Endodermal cell (in vitro differentiated cells): Measurements from ENCODE around the gene THSD4. TPM values are rescaled to one million over a fixed set of nuclear protein-coding genes. Genes with fewer than 3 reads are reported as not detected.

Experiments used
- DNase-seq: peaks from one replicate; pipeline ENCODE4 v3.0.0-alpha.2; 2017
- H3K27ac ChIP-seq: 2 replicates; pipeline ENCODE4 v1.5.1; 2013; ENCODE audit warnings: mild to moderate bottlenecking, low read depth, low read length, moderate library complexity
- H3K27me3 ChIP-seq: 2 replicates; pipeline ENCODE4 v1.6.1; 2013; ENCODE audit warnings: mild to moderate bottlenecking, low read length, moderate library complexity; ENCODE audit not compliant: insufficient read depth, control insufficient read depth, poor library complexity, severe bottlenecking
- H3K36me3 ChIP-seq: 2 replicates; pipeline ENCODE4 v1.7.0; 2013; ENCODE audit warnings: mild to moderate bottlenecking, low read length, moderate library complexity; ENCODE audit not compliant: control insufficient read depth, insufficient read depth
- H3K4me1 ChIP-seq: one replicate; pipeline ENCODE4 v1.7.0; 2013; ENCODE audit warnings: low read length; ENCODE audit not compliant: control insufficient read depth, insufficient read depth
- H3K4me3 ChIP-seq: 2 replicates; pipeline ENCODE4 v1.5.1; 2013; ENCODE audit warnings: mild to moderate bottlenecking, low read length, moderate library complexity
- H3K9ac ChIP-seq: 2 replicates; pipeline ENCODE4 v1.6.1; 2013; ENCODE audit warnings: mild to moderate bottlenecking, low read length, moderate library complexity; ENCODE audit not compliant: poor library complexity, severe bottlenecking; ENCODE audit errors: extremely low read depth
- H3K9me3 ChIP-seq: 2 replicates; pipeline ENCODE4 v1.6.1; 2013; ENCODE audit warnings: mild to moderate bottlenecking, low read length, moderate library complexity; ENCODE audit not compliant: control insufficient read depth
- H3K27ac Mint-ChIP-seq: 2 replicates; pipeline ENCODE4 v1.8.0; 2020; ENCODE audit warnings: mixed read lengths
- H3K27me3 Mint-ChIP-seq: 2 replicates; pipeline ENCODE4 v1.8.0; 2021; ENCODE audit warnings: mild to moderate bottlenecking, mixed read lengths; ENCODE audit not compliant: insufficient read depth
- H3K36me3 Mint-ChIP-seq: 2 replicates; pipeline ENCODE4 v1.8.0; 2020; ENCODE audit warnings: low read depth, mixed read lengths
- H3K4me1 Mint-ChIP-seq: 2 replicates; pipeline ENCODE4 v1.8.0; 2020; ENCODE audit warnings: mixed read lengths
- H3K4me3 Mint-ChIP-seq: 2 replicates; pipeline ENCODE4 v1.8.0; 2020; ENCODE audit warnings: mild to moderate bottlenecking, moderate library complexity, mixed read lengths
- H3K9me3 Mint-ChIP-seq: 2 replicates; pipeline ENCODE4 v1.8.0; 2020; ENCODE audit warnings: mild to moderate bottlenecking, mixed read lengths
- WGBS, 2 experiments: methylation state at CpG; one replicate each; pipeline versions ENCODE4 v1.1.5 to v1.1.7; 2013; ENCODE audit warnings: missing lambda C conversion rate in 2 of 2, mixed read lengths in 1 of 2; ENCODE audit not compliant: insufficient coverage in 1 of 2, insufficient read length in 1 of 2; 5-methylcytosine and 5-hydroxymethylcytosine counted together
- total RNA-seq, 2 donors: library from RNA; stranded (reverse); fragmentation: NEBNext Ultra II Directional in 1 of 2; extraction: Animal tissue kit (Norgen Biotek cat#: 25700) in 1 of 2; gene quantifications; 2 replicates in 1 of 2; 3 replicates in 1 of 2; pipeline ENCODE4 v1.2.1, GENCODE V29; 2021
- TF ChIP-seq, protein P1 (sequence below): fragments of 200-600 bp; sonication (generic); conservative IDR thresholded peaks from 2 replicates; pipeline ENCODE4 v1.5.0; 2021; ENCODE audit warnings: antibody characterized with exemption, mild to moderate bottlenecking

THSD4 gene
- total RNA-seq, 2 donors from 2014 or later = 4.6 to 5.4 TPM

DNA sequence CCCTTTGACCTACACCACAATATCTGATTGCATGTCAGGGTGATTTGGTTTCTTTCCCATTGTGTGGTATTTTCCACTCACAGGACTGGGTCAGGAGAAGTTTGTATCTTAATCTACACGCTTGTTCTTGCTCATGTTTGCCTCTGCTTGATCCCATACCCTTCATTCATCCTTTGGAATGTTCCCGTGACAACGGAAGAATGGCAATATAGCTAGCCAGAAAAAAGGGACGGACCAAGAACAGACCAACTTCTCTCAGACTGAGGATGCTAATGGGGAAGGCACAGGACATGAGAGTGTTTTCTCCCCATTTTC lies 7.8 kb upstream of the THSD4 start:
- no peaks in the 10 kb centered on the region for H3K36me3 Mint-ChIP-seq
- no peaks in the 10 kb centered on the region for H3K9me3 ChIP-seq

DNA sequence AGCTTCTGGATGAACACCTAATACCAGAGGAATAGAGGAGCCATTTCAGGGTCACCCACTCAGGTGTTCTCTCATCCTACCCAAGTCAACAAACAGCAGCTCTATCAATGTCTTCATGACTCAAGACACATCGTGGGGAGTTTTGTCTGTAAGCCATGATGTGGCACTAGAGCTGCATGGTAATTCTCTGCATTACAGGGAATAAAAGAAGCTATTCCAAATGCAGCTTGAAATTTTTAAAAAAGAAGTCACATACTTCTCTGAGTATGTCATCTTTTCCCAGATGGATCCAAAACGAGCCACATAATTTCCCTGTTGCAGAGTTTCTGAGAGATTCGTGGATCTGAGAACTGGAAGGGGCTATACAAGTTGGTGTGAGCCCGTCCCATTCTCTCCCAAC lies 6.1 kb upstream of the THSD4 start:
- peaks cover 24% of the 10 kb centered on the region for H3K4me1 Mint-ChIP-seq
- Histone ChIP-seq H3K9me3 (no peaks in the 10 kb centered on the region), H3K36me3 (no peaks in the 10 kb centered on the region), H3K27me3 (no peaks in the 10 kb centered on the region), H3K9ac (no peak overlapping the region), H3K4me1 (peaks cover 4% of the 10 kb centered on the region), H3K27ac (no peak overlapping the region), H3K4me3 (no peak overlapping the region)
- DNase-seq = no peak
- 91 to 100% methylated on average over 2 to 4 of the region's 4 CpGs for WGBS, 2 experiments
- no peak overlapping the region for H3K27ac Mint-ChIP-seq
- no peaks in the 10 kb centered on the region for H3K9me3 Mint-ChIP-seq
- H3K27me3 Mint-ChIP-seq = no peaks in the 10 kb centered on the region
- no peaks in the 10 kb centered on the region for H3K36me3 Mint-ChIP-seq
- no peak overlapping the region for H3K4me3 Mint-ChIP-seq
- TF ChIP-seq, protein P1, sequence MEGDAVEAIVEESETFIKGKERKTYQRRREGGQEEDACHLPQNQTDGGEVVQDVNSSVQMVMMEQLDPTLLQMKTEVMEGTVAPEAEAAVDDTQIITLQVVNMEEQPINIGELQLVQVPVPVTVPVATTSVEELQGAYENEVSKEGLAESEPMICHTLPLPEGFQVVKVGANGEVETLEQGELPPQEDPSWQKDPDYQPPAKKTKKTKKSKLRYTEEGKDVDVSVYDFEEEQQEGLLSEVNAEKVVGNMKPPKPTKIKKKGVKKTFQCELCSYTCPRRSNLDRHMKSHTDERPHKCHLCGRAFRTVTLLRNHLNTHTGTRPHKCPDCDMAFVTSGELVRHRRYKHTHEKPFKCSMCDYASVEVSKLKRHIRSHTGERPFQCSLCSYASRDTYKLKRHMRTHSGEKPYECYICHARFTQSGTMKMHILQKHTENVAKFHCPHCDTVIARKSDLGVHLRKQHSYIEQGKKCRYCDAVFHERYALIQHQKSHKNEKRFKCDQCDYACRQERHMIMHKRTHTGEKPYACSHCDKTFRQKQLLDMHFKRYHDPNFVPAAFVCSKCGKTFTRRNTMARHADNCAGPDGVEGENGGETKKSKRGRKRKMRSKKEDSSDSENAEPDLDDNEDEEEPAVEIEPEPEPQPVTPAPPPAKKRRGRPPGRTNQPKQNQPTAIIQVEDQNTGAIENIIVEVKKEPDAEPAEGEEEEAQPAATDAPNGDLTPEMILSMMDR = no peak

More for the DNA sequence above, 7.8 kb upstream of the THSD4 start:
- H3K27ac ChIP-seq = no peak overlapping the region
- no peak overlapping the region for H3K9ac ChIP-seq
- no peak overlapping the region for H3K4me3 ChIP-seq
- H3K4me3 Mint-ChIP-seq = no peak overlapping the region
- no peaks in the 10 kb centered on the region for H3K9me3 Mint-ChIP-seq
- H3K27me3 Mint-ChIP-seq = no peaks in the 10 kb centered on the region
- TF ChIP-seq, protein P1 = no peak
- no peaks in the 10 kb centered on the region for H3K27me3 ChIP-seq
- DNase-seq = no peak
- no peaks in the 10 kb centered on the region for H3K36me3 ChIP-seq
- WGBS, 2 experiments = 89 to 94% methylated on average over 4 of the region's 4 CpGs
- H3K27ac Mint-ChIP-seq = no peak overlapping the region
- H3K4me1 Mint-ChIP-seq = peaks cover 18% of the 10 kb centered on the region
- H3K4me1 ChIP-seq = peaks cover 4% of the 10 kb centered on the region

DNA sequence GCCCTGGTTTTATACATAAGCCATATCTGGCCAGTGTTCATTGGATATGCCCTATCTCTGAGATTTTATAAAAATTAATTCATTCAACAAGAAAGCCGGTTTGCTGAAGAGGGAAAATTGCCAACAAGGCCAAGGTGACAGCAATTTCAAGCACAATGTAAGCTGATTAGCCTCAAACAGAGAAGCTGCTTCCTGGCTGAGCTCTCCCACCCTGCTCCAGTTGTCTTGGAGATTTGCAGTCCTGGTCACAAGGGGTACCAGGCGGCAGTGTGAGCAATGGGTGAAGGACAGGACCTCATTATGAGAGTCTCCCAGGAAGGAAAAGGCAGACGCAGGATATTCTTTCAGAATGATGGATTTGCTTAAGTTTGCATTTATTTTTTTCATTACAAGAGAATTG lies 5.4 kb upstream of the THSD4 start:
- Mint-ChIP-seq H3K9me3 (no peaks in the 10 kb centered on the region), H3K4me1 (peaks cover 32% of the 10 kb centered on the region), H3K4me3 (no peak overlapping the region), H3K27me3 (no peaks in the 10 kb centered on the region), H3K27ac (no peak overlapping the region), H3K36me3 (no peaks in the 10 kb centered on the region)
- Histone ChIP-seq H3K9ac (no peak overlapping the region), H3K27me3 (no peaks in the 10 kb centered on the region), H3K4me1 (peaks cover 4% of the 10 kb centered on the region), H3K9me3 (no peaks in the 10 kb centered on the region), H3K4me3 (no peak overlapping the region), H3K36me3 (no peaks in the 10 kb centered on the region), H3K27ac (no peak overlapping the region)
- DNase-seq = no peak
- TF ChIP-seq, protein P1 = no peak
- 71 to 83% methylated on average over 1 to 3 of the region's 3 CpGs for WGBS, 2 experiments
